HG03442 (cell line): ENCODE data around the gene KRT79.

Source experiments
- ATAC-seq: cut with Tn5 transposase; IDR thresholded peaks from one replicate; pipeline ENCODE4 v1.9.1; 2021; ENCODE audit warnings: mild to moderate bottlenecking, moderate library complexity; ENCODE audit not compliant: unreplicated experiment

Gene KRT79

DNA sequence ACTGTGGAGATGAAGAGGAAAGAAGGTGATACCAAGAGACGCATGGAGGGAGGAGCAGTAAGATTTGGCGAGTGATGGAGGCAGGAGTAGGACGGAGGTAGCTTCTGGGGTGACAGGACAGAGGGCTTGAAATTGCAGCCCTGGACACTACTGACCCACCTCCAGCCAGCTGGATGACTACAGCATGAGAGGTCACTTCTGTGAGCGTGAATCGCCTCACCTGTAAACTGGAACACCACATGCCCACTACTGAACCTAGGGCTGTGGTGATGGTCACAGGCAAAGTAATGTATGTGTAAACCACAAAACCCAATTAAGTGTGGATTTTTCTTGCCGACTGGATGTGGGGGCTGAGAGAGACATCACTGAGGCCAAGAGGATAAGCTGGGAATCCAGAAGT lies 13.6 kb downstream of the KRT79 start:
- ATAC-seq: no peak

GRCh38 chr12:52819731-52820510 lies 14.2 kb downstream of the KRT79 start:
- no peak for ATAC-seq

GRCh38 chr12:52818887-52819420 lies 15.2 kb downstream of the KRT79 start:
- no peak for ATAC-seq

DNA sequence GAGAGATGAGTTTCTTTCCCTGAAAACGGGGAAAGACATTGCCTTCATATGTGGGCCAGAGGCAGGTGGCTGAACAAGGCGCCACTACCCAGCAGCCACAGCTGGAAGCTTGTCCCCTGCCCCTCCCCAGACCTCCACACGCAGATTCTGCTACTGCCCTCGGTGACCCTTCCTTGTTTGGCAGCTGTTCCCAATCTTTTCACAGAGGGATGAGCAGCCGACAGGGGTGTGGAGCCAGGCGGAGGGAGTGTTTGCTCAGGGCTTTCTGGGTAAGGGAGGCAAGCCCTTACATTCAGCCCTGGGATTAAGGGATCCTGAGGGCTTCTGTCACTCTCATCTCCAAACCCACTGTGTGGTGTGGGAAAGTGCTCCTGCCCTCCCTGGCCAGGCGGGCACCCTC lies 15.7 kb downstream of the KRT79 start:
- no peak for ATAC-seq

- ATAC-seq: no peak
Measured at GRCh38 chr12:52817699-52818238, 16.3 kb downstream of the KRT79 start.

- no peak for ATAC-seq
Measured at GRCh38 chr12:52817003-52817698, 17.0 kb downstream of the KRT79 start.

DNA sequence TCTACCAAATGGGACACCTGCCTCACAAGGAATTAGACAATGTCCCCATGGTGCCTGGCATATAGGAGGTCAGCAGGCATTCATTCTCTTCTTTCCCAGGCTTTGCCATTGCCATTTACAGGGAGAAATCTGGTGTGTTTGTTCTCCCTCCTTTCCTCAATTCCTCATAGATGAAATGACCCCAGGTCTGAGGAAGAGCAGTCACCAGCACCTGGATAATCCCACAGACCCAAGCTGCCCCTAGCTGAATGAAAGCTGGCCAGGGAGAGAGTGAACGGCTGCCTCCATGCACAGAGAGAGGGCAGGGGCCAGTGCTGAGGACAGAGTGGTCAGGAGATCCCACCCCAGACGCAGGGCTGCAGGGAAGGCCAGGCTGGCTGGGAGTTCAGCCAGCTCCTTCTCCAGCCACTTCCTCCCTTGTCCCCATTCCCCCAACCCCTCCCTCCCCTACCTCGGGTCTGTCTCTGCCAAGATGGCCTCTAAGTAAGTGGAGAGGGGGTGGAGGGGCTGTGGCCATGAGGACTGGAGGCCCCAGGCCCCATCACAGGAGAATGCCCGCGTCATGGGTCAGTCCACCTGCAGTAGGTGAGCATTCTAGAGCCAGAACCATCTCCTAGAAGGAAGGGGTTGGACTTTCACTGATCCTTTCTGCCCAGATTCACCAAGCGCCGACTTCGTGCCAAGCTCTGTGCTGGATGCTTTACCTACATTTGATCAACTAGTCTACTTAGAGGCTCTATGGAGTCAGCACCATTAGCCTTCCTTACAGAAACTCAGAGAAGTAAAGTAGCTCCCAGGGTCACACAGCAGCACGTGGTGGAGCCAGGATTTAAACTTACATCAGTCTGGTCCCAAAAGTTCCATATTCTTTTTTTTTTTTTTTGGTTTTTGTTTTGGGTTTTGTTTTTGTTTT lies 18.2 kb downstream of the KRT79 start:
- ATAC-seq: no peak

DNA sequence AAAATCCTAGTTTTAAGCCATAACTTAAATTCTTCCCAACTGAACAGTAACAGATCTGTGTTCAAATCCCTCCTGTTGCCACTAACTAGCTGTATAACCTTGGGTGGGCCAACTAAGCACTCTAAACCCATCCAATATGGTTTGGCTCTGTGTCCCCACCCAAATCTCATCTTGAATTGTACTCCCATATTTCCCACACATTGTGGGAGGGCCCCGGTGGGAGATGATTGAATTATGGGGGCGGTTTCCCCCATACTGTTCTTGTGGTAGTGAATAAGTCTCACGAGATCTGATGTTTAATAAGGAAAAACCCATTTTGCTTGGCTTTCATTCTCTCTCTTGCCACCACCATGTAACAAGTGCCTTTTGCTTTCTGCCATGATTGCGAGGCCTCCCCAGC lies 18.9 kb downstream of the KRT79 start:
- ATAC-seq: no peak

- no peak for ATAC-seq
Measured at GRCh38 chr12:52814710-52815155, 19.4 kb downstream of the KRT79 start.

- ATAC-seq: no peak
Measured at GRCh38 chr12:52813885-52814709, 20.0 kb downstream of the KRT79 start, which contains the start of gene KRT4. TSS of gene KRT4 (minus strand) at chr12:52814116. CDS start at chr12:52814058, 58 bp downstream.

DNA sequence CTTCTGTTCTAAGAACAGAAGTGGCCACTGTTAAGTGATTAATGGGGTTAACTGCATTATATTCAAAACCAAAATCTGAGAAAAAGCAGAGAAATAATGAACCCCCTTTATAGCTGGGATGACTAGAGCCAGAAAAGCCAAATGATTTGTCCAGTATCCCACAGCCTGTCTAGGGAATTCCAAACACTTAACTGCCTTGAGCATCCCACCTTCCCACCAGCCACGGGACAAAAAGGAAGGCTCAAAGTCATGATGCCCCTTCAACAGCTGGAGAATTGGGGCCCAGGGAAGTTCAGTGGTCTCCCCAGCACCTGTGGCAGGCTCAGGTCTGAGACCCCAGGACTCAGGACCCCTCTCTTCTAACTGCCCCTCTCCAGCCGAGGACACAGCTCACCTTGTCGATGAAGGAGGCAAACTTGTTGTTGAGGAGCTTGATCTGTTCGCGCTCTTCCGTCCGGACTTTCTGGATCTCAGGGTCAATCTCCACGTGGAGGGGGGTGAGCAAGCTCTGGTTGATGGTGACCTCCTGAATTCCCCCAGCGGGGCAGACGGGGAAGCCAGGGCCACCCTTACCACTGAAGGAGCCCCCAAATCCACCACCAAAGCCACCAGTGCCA lies 20.8 kb downstream of the KRT79 start:
- no peak for ATAC-seq

DNA sequence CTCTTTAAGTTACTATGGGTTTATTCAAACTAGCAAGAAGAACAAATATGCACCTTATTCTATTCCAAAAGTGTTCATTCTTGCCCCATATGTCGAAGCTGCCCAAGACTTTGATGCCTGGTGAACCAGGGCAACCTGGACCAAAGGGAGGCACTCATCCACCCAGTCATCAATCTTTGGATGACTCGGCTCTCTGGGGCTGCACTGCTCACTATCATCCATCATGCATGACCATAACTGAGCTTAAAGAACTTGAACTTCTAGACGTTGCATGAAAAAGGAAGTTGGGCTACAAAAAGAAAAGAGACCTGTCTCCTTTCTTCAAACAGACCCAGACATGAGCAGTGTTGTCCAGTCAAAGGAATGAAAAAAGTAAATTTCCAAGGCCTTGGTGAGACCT lies 21.4 kb downstream of the KRT79 start:
- no peak for ATAC-seq

DNA sequence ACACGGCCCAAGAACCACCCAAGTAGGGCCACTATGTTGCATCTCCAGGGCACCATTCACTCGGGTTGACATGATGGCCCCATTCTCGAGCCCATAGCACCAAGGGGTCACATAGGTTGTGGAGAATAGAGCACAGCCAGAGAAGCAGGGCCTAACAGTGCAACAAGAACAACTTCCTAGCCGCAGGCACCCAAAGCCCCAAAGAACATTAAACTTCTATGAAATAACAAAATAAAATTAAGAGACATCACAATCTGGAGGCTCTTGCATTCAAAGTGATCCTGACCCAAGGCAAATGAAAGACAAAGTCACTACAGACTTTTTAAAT lies 22.1 kb downstream of the KRT79 start:
- no peak for ATAC-seq

- no peak for ATAC-seq
Measured at GRCh38 chr12:52811191-52812072, 22.7 kb downstream of the KRT79 start.

DNA sequence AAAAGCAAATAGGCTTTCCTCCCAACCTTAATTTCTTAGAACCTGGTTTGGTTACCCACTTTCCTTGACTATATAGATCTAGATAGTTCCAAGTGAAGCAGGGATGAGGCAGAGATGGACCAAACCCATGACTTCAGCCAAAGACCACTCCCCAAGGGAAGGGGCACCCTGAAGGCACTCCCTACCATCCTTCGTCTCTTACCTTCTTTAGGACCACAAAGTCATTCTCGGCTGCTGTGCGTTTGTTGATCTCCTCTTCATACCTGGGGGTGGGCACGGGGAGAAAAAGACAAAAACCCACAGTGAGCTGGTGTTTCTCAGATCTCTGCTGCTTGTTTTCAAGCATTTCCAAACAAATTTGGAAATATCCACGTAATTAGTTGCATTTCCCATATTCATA lies 23.6 kb downstream of the KRT79 start:
- no peak for ATAC-seq

DNA sequence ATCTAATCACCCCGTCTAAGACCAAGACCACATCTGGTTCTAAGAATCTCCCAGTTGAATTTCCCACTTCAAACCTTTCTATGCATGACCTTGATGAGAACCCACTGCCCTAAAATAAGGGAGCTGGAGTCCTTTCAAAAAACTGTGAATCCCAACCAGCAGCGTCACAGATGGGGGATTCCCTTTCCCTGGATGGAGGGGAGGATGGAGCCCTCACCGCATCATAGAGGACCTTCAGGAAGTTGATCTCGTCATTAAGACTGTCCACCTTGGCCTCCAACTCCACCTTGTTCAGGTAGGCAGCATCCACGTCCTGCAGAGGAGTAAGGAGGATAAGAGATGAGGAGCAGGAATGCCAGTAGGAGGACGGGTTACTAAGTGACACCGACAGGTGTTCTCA lies 24.9 kb downstream of the KRT79 start:
- no peak for ATAC-seq

GRCh38 chr12:52808573-52809160 lies 25.4 kb downstream of the KRT79 start:
- ATAC-seq: no peak
